ENCODE measurements around the gene HMGCS1.

DNA sequence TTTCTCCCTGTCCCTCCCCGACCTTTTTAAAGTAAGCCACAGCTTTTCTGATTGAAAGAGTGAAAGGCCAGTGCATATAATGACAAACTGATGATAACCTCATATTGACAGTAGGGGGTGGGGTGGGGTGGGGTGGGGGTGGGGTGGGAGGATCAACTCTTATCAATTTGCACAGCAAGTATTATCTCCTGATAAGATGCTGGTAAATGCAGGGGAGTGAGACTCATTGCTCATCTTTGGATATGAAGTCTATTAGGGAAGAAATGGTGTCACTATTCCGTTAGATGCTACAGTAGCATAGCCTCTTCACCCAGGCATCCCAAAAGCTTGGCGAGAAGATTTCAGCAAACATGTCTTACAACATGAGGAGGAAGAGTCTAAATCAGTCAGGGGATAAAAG lies 38.9 kb upstream of the HMGCS1 start:
- no peak for TF ChIP-seq CTCF (IDR thresholded peaks at IDR 0.05; ENCODE audit: control extremely low read depth in 1 of 3, insufficient read depth in 1 of 3, low read depth in 1 of 3, low read length in 3 of 3)
- no peak for TF ChIP-seq EZH2 (IDR thresholded peaks at IDR 0.05; ENCODE audit: low read depth, low read length, severe bottlenecking)

Measured in H1 (cell line).